DMS 273 (cell line): ENCODE measurements around the gene AASDH.

ENCODE experiments used
- DNase-seq: peaks from one replicate; lab custom pipeline; 2025; ENCODE audit not compliant: unreplicated experiment; lab: John Stamatoyannopoulos, UW

Gene AASDH

DNA sequence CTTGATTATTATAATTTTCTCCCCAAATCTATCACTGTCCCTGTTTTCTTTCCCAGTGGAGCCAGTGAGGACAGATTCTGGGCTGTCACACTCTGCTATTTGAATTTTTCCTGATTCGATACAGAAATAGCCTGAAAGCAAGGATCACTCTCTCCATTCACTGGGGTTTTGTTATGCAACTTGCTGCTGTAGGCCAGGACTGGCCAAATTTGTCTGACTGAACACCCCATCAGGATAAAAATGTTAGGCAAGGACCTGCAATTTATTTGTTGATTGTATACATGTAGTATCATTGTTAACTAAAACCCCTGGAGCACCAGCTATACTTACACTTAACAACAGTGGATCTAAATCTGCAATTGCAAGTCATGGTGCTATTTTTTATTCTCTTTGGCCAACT, 68.7 kb downstream of the AASDH start:
- DNase-seq, result no peak

DNA sequence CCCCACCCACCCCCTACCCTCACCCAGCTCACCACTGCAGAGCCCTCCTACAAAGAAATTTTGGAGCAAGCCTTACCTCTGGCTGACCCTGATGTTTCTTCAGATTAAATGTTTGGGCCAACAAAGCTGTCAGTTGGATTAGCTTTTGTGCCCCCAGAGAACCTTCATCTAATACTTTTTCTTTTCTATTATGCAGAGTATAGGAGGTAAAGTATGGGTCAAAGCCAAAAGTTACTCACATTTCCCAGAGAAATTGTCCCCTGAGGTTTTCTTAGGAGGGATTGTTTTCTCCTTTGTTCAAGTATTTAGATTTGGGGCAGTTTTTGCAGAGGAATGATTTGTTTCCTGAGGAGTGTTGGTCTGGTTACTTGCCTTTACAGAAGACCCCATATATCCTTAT, 69.5 kb downstream of the AASDH start:
- DNase-seq, result no peak

DNA sequence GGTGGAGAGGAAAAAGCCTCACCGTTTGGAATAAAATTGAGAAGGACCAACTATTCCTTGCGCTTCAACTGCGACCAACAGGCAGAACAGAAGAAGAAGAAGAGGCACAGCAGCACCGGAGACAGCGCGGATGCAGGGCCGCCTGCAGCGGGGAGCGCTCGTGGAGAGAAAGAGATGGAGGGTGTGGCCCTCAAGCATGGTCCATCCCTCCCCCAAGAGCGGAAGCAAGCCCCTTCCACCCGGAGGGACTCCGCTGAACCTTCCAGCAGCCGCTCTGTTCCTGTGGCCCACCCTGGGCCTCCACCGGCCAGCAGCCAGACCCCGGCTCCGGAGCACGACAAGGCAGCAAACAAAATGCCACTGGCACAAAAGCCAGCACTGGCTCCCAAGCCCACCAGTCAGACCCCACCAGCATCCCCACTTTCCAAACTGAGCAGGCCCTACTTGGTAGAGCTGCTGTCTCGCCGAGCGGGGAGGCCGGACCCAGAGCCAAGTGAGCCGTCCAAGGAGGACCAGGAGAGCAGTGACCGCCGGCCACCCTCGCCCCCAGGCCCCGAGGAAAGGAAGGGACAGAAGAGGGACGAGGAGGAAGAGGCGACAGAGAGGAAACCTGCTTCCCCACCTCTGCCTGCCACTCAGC, 71.2 kb downstream of the AASDH start:
- DNase-seq, result no peak

DNA sequence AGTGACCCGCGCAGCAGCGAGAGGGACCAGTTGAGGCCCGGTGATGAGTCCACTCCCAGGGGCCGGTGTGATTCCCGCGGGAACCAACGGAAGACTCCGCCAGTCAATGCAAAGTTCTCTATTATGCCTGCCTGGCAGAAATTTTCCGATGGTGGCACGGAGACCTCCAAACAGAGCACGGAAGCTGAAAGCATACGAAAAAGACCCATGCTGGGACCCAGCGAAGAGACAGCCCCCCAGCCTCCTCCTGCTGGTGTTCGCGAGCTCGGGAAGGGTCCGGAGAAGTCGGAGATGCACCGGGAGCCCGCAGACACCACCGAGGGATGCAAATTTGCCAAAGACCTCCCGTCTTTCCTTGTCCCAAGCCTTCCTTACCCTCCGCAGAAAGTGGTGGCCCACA, 71.7 kb downstream of the AASDH start:
- DNase-seq, result no peak

DNA sequence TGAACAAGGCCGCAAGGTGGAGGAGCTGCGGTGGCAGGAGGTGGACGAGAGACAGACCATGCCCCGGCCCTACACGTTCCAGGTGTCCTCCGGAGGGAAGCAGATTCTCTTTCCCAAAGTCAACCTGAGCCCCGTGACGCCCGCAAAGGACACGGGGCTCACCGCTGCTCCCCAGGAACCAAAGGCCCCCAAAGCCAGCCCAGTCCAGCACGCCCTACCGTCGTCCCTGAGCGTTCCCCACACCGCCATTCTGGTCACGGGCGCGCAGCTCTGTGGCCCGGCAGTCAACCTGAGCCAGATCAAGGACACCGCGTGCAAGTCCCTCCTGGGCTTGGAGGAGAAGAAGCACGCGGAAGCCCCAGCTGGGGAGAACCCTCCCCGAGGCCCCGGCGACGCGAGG, 72.2 kb downstream of the AASDH start:
- DNase-seq, result no peak

DNA sequence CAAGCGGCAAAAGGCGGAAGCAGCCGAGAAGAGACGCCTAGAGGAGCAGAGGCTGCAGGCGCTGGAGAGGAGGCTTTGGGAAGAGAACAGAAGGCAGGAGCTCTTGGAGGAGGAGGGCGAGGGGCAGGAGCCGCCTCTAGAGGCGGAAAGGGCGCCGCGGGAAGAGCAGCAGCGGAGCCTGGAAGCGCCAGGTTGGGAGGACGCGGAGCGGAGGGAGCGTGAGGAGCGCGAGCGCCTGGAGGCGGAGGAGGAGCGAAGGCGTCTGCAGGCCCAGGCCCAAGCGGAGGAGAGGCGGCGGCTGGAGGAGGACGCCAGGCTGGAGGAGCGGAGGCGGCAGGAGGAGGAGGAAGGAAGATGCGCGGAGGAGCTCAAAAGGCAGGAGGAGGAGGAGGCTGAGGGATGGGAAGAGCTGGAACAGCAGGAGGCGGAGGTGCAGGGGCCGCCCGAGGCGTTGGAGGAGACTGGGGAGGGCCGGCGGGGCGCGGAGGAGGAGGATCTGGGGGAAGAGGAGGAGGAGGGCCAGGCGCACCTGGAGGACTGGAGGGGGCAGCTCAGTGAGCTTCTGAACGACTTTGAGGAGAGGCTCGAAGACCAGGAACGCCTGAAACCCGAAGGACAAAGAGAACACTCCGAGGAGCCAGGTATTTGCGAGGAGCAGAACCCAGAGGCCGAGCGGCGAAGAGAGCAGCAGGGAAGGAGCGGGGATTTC, 72.9 kb downstream of the AASDH start:
- DNase-seq, result no peak

DNA sequence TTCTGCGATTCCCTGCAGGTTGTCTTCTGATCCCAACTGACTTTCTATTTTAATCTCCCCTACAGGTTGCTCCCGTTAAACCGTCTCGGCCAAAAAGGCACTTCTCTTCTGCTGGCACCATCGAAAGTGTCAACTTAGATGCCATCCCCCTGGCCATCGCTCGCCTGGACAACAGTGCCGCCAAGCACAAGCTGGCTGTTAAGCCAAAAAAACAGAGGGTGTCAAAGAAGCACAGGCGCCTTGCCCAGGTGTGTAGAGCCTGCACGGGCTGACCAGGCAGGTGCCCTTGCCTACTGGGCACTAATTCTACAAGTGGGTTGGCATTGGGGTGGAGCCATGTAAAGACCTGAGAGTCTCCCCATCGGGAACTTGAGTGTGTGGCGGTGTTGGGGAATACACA, 74.2 kb downstream of the AASDH start:
- DNase-seq, result no peak

DNA sequence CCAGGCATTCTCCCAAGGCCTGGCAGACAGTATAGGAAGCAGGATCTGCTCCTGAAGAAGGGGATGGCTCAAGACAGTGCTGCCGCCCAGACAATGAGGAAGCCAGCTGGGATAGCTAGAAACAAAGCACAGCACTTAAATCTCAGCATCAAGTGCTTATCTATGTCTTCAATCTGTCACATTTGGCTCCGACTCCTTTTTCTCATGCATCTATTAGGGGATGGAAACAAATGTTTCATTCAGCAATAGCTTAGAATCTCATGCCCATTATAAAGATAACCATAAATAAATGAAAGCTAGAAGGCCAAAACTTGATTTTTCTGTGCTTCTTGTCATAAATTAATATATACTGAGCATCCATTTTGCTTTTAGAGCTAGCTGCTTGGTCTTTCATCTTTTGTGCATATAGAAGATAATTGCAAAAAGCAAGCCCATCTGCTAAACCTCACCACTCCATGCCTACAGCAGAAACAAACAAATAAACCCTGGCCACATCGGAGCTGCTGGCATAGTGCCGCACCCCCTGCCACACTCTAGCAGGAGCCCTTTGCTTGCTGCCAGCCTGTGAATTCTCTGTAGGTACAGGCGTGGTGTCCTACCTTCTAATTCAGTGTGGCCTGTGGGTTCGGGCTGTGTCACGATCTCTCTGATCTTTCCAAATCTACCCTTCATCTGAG, 75.9 kb downstream of the AASDH start:
- peak; percentile 37 for DNase-seq

DNA sequence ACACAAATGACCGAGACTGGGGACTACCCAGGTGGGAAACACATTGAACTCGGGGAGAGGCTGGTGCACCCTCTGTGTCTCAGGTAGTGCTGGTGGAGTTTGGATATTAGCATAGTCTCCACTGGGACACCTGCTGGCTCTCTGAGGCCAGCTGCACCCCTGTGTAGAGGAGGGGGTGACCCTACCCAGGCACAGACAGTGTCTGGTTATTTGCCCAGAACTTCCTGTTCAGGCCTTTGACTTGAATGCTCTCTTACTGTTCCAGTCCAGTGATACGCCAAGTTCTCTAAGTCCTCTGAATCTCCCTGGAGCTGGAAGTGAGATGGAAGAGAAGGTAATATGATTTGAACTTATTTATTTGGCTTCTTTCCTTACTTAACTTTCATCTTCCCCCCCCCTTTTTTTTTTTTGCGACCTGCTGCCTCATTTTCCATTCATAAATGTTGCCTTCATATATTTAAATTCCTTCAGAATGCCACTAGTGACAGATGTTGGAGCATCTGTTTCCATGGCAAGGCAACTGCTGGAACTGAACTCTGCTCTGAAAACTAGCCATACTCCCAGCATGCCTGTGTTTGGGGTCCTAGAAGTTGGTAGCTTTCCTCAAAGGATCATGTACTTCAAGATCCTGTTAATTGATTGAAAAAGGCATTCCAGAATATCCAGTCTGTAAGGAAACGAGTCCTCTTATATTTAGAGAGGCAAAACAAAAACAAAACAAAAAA, 76.7 kb downstream of the AASDH start:
- DNase-seq, result peak; percentile 56

DNA sequence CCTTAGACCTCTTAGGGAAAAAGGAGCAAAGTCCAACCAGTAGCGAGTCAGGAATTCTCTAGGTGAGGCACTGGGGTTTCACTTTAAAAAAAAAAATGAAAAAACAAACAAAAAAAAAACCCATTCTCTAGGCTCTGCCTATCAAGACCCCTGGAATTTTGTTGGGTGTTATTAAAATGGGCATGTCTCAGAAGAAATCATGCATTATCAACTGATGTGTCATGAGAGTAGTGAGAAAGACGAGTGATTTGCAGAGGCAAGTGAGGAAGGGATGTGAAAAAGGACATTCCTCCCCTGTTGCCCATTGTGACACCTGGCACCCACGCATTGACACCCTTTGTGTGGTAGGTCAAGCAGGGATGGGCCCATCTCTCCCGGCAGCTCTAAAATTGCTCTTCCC, 78.9 kb downstream of the AASDH start:
- no peak for DNase-seq

DNA sequence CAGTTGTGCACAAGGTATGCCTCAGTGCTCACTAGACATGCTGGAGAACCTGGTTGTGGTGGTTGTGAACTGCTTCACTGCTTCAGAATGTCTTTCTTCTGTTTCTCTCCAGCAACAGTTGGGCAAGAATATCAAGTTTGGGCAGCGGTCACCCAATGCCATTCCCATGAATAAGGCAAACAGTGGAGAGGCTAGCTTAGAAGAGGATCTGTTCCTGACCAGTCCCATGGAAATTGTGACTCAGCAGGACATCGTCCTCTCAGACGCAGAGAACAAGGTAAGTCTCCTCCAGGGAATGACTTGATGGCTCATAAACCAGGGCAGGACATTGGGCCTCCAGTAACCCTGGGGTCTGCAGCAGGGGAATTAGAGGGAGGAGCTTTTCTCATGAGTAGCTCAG, 79.9 kb downstream of the AASDH start:
- DNase-seq, result no peak

DNA sequence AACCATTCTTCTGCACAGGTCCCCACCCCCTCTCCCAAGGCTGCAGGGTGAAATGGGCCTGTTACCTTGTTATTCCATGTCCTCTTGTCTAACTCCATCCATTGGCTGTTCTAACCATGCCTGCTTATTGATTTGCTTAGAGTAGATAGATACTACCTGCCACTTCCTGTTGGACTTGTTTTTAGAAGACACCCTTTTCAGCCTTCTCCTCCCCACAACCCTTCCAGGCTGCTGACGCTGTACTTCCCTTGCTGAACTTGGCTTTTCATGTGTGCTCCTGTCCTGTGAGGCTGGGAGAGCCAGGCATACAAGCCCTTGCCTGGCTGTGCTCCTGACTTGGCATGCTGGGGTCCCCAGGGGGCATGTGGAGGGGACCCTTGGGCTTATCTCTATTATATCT, 81.9 kb downstream of the AASDH start:
- DNase-seq, result no peak

DNA sequence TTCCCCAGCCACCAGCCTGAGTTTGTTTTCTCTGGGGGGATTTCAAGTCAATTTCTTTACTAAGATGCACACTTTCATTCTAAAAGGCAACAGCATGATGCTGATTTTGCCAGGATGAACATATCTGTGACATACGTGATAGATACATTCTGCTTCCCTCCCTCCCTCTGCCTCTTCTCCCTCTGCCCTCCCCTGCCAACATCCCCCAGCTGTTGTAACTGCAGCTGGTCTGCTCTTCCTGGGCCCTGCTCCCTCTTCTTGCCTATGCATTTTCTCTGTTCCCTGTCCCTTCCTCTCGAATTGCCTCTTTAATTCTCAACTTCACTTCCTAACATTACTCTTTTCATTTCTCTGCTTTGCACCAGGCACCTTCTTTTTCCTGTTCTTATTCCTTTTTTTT, 83.4 kb downstream of the AASDH start:
- no peak for DNase-seq

DNA sequence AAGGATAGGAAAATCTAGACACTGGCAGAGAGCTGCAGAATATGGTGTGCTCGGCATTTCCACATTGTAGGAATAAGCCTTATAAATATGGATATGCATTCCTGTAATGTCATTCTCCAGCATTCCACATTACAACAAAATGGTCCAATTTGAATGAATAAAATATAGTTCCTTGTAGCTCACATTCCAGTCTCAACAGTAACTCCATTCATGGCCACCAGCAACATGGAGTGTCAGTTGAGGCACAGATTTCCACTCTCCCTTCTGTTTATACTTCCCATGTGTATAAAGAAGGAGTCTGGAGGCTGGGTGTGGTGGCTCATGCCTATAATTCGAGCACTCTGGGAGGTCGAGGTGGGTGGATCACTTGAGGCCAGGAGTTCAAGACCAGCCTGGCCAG, 84.5 kb downstream of the AASDH start:
- DNase-seq, result no peak

DNA sequence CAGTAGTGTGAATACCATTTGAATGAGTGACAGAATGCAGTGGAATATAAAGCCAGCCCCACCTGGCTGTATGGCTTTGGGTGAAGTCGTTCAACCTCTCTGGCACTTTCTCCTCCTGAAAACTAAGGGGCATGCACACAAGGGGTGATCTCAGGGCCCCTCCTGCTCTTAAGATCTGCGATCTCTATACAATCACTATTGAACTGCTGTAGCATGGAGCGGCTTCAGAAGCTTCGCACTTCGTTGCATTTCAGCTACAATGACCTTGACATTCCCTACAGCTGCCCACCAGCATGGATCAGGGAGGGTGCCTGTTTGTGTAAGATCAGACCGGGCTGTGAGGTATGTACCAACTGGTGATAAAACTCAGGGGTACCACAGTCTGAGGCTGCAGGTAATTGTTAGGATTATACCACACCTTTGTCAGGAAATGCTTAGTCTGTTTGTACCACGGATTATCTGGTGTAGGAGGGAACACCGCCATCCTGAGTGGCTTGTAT, 85.2 kb downstream of the AASDH start:
- DNase-seq, result no peak

DNA sequence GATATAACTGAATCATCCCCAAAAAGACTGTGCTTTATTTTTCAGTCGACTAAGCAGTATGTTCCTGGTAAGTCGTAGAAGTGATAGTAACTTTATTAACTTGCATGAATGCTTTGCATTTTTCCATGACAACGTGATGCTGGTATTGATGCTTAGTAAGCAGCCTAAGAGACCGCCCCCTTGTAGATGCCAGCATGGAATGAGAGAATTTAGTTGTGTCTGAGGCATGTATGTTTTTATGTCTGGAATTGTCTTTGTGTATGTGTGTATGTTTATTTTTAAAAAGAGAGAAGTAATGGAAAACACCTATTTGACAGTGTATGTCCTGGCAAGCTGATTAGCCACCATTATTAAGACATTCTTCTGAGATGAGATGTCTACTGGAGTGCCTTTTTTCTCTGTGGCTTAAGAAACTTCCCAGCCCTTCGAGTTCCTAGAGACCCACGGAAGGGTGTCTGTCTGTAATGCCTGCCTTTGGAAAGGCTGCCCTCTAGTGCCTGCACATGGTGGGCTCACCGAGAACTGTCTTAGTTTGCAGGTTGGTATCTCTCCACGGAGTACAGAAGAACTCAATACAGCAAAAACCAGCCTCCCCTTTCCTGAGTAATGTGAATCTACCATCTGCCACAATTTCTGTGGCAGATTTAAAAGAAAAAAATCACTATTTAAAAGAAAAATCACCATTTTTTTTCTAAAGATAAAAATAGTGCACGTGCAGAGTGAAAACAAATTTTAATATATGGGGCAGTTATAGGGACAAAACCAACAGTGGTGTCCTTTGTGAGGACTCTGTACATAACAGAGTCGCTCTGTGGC, 85.9 kb downstream of the AASDH start:
- DNase-seq, result peak; percentile 82

DNA sequence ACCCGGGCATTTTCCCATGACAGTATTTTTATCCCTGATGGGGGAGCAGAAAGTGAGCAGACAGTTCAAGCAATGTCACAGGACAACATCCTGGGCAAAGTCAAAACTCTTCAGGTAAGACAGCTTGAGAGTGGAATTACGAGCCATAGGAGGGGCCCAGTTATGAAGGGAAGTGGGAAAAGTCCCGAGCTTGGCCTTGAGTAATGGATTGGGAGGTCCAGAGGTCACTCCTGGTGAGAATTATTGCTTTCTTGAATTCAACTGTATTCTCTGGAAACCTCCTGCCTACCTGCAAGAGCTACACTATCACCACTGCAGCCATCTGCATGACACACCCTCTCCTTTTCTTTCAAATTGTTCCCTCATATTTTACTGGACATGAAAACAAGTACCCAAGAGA, 89.1 kb downstream of the AASDH start:
- DNase-seq, result no peak

DNA sequence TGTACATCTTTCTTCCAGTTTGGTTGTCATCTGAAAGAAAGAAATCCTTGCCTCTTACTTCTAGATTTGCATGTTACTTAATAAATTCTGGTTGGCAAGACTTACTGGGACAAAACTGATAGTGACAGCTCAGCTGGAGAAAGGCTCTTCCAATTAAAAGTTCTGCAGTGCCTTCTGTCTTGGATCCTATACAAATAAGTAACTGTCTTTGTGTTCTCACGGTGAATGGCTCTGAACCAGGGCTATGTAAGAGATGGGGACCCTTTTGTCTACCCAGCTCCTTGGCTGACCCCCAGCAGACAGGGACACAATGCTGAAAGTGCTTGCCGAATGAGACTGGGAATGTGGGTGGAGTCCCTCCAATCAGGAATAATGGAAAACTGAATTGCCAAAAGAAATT, 89.5 kb downstream of the AASDH start:
- DNase-seq, result no peak

DNA sequence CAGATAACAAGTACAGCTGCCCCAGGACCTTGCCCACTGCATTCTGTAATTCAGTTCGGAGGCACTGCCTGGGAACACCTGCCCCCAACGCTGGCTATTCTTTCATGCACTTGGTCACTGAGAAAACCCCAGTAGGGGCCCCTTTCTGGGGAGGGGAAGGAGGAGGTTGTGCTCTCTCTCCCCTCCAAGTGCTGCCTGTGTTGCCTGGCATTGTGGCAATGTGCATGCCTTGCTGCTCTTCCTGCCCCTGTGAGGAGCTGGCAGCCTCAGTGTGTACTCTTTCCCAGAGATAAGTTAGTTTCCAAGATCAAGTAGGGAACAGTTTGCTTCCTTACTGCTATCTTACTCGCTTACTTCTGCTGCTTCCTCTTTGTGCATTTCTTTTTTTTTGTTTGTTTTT, 90.8 kb downstream of the AASDH start:
- no peak for DNase-seq

DNA sequence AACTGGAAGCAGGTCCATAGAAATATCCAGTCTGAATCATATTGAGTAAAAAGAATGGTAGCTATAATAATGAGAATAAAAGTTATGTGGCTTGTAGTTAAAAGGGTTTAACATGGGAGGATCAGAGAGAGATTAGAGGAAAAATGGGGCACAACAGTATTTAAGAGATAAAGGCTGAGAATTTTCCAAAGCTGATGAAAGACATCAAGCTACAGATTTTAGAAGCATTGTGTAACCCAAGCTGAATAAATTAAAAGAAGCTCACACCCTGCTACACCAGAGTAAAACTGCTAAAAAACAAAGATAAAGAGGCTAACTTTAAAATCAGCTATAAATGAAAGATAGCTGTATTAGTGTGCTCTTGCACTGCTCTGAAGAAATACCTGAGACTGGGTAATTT, 94.2 kb downstream of the AASDH start:
- DNase-seq, result no peak

DNA sequence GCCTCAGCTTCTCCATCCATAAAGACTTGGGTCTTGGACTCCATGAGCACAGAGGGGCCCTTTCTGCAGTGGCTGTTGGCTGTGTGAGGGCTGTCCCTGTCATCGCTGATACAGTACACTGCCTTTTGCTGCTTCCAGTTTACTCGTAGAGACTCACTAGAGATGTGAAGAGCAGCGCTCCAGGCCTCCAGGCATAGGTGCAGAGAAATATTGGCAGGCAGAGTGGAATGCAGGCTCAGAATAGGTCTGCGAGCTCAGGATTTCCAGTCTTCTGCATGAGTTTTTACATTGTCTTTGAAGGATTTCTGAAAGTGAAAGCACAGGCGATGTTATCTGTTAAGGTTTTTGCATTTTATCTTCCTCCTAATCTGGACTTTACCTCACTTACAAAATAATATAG, 97.4 kb downstream of the AASDH start:
- DNase-seq, result no peak
